IMR-90 (cell line): ENCODE measurements around the gene ARRB1.

Source experiments
- CEBPB ChIP-seq: IDR thresholded peaks from 2 replicates; pipeline ENCODE4 v1.6.1; 2012; ENCODE audit warnings: low read depth, low read length, improper control_type of control experiment
- CTCF ChIP-seq: conservative IDR thresholded peaks from 2 replicates; pipeline ENCODE4 v1.5.1; 2012; ENCODE audit warnings: mild to moderate bottlenecking, low read depth, low read length, improper control_type of control experiment
- FOS ChIP-seq: fragments of 150-350 bp; IDR thresholded peaks from 2 replicates; pipeline ENCODE4 v1.6.1; 2016; ENCODE audit warnings: low read depth, low read length
- MAFK ChIP-seq: IDR thresholded peaks from 2 replicates; pipeline ENCODE4 v1.6.1; 2012; ENCODE audit warnings: low read depth, low read length, improper control_type of control experiment
- MAZ ChIP-seq: IDR thresholded peaks from 2 replicates; pipeline ENCODE4 v1.6.1; 2012; ENCODE audit warnings: low read depth, mild to moderate bottlenecking, low read length, improper control_type of control experiment, moderate library complexity, borderline replicate concordance
- POLR2A ChIP-seq: IDR thresholded peaks from 2 replicates; pipeline ENCODE4 v1.6.1; 2012; ENCODE audit warnings: mild to moderate bottlenecking, low read depth, low read length
- SMC3 ChIP-seq: fragments of 150-350 bp; IDR thresholded peaks from 2 replicates; pipeline ENCODE4 v1.6.1; 2016; ENCODE audit warnings: low read depth, mild to moderate bottlenecking, antibody characterized with exemption, low read length, moderate library complexity
- USF2 ChIP-seq: fragments of 150-350 bp; IDR thresholded peaks from 2 replicates; pipeline ENCODE4 v1.6.1; 2017; ENCODE audit warnings: mild to moderate bottlenecking, antibody characterized with exemption, low read length, low read depth

GRCh38 chr11:75302371-75302770, 49.1 kb downstream of the ARRB1 start:
- TF ChIP-seq CTCF (no peak), CEBPB (no peak), USF2 (no peak), MAZ (no peak), SMC3 (no peak), MAFK (no peak), POLR2A (no peak), FOS (no peak)
